ENCODE measurements around the gene C9orf50. TPM values are rescaled to one million over a fixed set of nuclear protein-coding genes. Genes with fewer than 3 reads are reported as not detected.

Gene C9orf50
- total and polyA plus RNA-seq, 2 experiments from 2014 or later, result not detected

DNA sequence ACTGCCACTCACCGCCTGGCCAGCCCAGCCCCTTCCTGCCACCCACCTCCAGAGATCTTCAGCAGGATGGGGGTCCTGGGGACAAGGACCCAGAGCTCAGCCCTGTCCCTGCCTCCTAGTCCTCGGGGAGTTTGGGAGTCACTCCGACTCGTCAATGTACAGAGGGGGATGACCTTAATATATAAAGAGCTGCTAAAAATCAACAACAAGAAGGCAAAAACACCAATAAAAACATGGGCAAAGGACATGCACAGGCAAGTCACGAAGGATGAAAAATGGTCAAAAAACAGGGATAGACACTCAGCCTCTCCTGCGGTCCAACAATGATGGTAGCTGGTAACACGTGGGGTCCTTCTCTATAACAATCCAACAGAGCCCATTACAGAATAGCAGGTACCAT is 25.8 kb upstream of the C9orf50 start:
- Histone ChIP-seq H3K27me3 (ENCODE audit: insufficient read depth) (no peaks in the 10 kb centered on the region), H4K20me1 (replicated peaks; ENCODE audit: insufficient read depth) (no peaks in the 10 kb centered on the region), H3K4me2 (no peak overlapping the region), H3F3A (replicated peaks; ENCODE audit: low read depth) (no peaks in the 10 kb centered on the region), H3K36me3 (ENCODE audit: insufficient read depth) (no peaks in the 10 kb centered on the region), H3K9me2 (ENCODE audit: insufficient read depth) (no peaks in the 10 kb centered on the region), H3K4me1 (ENCODE audit: insufficient read depth) (no peaks in the 10 kb centered on the region), H3K4me3 (no peak overlapping the region), H3K79me2 (replicated peaks; ENCODE audit: insufficient read depth) (peaks cover 1% of the 10 kb centered on the region; the same call in 1 of the 2 replicates), H3K27ac (ENCODE audit: low read depth) (no peak overlapping the region), H2AFZ (no peak overlapping the region)
- TF ChIP-seq JUNB (IDR thresholded peaks at IDR 0.05; ENCODE audit: unreplicated experiment), result no peak
- TF ChIP-seq ZNF331 (CRISPR knock-in tag; IDR thresholded peaks at IDR 0.05; ENCODE audit: low read depth), result no peak
- TF ChIP-seq, protein P1, sequence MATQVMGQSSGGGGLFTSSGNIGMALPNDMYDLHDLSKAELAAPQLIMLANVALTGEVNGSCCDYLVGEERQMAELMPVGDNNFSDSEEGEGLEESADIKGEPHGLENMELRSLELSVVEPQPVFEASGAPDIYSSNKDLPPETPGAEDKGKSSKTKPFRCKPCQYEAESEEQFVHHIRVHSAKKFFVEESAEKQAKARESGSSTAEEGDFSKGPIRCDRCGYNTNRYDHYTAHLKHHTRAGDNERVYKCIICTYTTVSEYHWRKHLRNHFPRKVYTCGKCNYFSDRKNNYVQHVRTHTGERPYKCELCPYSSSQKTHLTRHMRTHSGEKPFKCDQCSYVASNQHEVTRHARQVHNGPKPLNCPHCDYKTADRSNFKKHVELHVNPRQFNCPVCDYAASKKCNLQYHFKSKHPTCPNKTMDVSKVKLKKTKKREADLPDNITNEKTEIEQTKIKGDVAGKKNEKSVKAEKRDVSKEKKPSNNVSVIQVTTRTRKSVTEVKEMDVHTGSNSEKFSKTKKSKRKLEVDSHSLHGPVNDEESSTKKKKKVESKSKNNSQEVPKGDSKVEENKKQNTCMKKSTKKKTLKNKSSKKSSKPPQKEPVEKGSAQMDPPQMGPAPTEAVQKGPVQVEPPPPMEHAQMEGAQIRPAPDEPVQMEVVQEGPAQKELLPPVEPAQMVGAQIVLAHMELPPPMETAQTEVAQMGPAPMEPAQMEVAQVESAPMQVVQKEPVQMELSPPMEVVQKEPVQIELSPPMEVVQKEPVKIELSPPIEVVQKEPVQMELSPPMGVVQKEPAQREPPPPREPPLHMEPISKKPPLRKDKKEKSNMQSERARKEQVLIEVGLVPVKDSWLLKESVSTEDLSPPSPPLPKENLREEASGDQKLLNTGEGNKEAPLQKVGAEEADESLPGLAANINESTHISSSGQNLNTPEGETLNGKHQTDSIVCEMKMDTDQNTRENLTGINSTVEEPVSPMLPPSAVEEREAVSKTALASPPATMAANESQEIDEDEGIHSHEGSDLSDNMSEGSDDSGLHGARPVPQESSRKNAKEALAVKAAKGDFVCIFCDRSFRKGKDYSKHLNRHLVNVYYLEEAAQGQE (IDR thresholded peaks at IDR 0.05; ENCODE audit: unreplicated experiment), result no peak
- no peak for TF ChIP-seq CREB1 (CRISPR knock-in tag; IDR thresholded peaks at IDR 0.05; ENCODE audit: low read depth)
- TF ChIP-seq, protein P2, sequence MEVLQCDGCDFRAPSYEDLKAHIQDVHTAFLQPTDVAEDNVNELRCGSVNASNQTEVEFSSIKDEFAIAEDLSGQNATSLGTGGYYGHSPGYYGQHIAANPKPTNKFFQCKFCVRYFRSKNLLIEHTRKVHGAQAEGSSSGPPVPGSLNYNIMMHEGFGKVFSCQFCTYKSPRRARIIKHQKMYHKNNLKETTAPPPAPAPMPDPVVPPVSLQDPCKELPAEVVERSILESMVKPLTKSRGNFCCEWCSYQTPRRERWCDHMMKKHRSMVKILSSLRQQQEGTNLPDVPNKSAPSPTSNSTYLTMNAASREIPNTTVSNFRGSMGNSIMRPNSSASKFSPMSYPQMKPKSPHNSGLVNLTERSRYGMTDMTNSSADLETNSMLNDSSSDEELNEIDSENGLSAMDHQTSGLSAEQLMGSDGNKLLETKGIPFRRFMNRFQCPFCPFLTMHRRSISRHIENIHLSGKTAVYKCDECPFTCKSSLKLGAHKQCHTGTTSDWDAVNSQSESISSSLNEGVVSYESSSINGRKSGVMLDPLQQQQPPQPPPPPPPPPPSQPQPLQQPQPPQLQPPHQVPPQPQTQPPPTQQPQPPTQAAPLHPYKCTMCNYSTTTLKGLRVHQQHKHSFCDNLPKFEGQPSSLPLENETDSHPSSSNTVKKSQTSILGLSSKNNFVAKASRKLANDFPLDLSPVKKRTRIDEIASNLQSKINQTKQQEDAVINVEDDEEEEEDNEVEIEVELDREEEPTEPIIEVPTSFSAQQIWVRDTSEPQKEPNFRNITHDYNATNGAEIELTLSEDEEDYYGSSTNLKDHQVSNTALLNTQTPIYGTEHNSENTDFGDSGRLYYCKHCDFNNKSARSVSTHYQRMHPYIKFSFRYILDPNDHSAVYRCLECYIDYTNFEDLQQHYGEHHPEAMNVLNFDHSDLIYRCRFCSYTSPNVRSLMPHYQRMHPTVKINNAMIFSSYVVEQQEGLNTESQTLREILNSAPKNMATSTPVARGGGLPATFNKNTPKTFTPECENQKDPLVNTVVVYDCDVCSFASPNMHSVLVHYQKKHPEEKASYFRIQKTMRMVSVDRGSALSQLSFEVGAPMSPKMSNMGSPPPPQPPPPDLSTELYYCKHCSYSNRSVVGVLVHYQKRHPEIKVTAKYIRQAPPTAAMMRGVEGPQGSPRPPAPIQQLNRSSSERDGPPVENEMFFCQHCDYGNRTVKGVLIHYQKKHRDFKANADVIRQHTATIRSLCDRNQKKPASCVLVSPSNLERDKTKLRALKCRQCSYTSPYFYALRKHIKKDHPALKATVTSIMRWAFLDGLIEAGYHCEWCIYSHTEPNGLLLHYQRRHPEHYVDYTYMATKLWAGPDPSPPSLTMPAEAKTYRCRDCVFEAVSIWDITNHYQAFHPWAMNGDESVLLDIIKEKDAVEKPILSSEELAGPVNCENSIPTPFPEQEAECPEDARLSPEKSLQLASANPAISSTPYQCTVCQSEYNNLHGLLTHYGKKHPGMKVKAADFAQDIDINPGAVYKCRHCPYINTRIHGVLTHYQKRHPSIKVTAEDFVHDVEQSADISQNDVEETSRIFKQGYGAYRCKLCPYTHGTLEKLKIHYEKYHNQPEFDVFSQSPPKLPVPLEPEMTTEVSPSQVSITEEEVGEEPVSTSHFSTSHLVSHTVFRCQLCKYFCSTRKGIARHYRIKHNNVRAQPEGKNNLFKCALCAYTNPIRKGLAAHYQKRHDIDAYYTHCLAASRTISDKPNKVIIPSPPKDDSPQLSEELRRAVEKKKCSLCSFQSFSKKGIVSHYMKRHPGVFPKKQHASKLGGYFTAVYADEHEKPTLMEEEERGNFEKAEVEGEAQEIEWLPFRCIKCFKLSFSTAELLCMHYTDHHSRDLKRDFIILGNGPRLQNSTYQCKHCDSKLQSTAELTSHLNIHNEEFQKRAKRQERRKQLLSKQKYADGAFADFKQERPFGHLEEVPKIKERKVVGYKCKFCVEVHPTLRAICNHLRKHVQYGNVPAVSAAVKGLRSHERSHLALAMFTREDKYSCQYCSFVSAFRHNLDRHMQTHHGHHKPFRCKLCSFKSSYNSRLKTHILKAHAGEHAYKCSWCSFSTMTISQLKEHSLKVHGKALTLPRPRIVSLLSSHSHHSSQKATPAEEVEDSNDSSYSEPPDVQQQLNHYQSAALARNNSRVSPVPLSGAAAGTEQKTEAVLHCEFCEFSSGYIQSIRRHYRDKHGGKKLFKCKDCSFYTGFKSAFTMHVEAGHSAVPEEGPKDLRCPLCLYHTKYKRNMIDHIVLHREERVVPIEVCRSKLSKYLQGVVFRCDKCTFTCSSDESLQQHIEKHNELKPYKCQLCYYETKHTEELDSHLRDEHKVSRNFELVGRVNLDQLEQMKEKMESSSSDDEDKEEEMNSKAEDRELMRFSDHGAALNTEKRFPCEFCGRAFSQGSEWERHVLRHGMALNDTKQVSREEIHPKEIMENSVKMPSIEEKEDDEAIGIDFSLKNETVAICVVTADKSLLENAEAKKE (CRISPR knock-in tag; IDR thresholded peaks at IDR 0.05), result no peak
- TF ChIP-seq, protein P3, sequence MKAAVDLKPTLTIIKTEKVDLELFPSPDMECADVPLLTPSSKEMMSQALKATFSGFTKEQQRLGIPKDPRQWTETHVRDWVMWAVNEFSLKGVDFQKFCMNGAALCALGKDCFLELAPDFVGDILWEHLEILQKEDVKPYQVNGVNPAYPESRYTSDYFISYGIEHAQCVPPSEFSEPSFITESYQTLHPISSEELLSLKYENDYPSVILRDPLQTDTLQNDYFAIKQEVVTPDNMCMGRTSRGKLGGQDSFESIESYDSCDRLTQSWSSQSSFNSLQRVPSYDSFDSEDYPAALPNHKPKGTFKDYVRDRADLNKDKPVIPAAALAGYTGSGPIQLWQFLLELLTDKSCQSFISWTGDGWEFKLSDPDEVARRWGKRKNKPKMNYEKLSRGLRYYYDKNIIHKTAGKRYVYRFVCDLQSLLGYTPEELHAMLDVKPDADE (IDR thresholded peaks at IDR 0.05), result no peak
- no peak for TF ChIP-seq EZH2 (IDR thresholded peaks at IDR 0.05; ENCODE audit: low read depth, unreplicated experiment)
- no peak for TF ChIP-seq ZNF114 (CRISPR knock-in tag; IDR thresholded peaks at IDR 0.05)
- no peak for TF ChIP-seq STAT1 (IDR thresholded peaks at IDR 0.05; ENCODE audit: unreplicated experiment)
- TF ChIP-seq EZH2phosphoT487 (IDR thresholded peaks at IDR 0.05; ENCODE audit: unreplicated experiment), result no peak
- no peak for TF ChIP-seq POLR2AphosphoS5 (IDR thresholded peaks at IDR 0.05; ENCODE audit: low read depth)
- TF ChIP-seq NANOG (IDR thresholded peaks at IDR 0.05; ENCODE audit: borderline replicate concordance), result no peak
- TF ChIP-seq, protein P4, sequence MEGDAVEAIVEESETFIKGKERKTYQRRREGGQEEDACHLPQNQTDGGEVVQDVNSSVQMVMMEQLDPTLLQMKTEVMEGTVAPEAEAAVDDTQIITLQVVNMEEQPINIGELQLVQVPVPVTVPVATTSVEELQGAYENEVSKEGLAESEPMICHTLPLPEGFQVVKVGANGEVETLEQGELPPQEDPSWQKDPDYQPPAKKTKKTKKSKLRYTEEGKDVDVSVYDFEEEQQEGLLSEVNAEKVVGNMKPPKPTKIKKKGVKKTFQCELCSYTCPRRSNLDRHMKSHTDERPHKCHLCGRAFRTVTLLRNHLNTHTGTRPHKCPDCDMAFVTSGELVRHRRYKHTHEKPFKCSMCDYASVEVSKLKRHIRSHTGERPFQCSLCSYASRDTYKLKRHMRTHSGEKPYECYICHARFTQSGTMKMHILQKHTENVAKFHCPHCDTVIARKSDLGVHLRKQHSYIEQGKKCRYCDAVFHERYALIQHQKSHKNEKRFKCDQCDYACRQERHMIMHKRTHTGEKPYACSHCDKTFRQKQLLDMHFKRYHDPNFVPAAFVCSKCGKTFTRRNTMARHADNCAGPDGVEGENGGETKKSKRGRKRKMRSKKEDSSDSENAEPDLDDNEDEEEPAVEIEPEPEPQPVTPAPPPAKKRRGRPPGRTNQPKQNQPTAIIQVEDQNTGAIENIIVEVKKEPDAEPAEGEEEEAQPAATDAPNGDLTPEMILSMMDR (conservative IDR thresholded peaks at IDR 0.05; ENCODE audit: low read depth in 2 of 2), result no peak
- no peak overlapping the region for H3K4me3 Mint-ChIP-seq
- ATAC-seq (no peak), DNase-seq (ENCODE audit: low spot score) (no peak)
- H3K4me1 Mint-ChIP-seq, result no peaks in the 10 kb centered on the region
- H3K27ac Mint-ChIP-seq, result no peak overlapping the region
- no peaks in the 10 kb centered on the region for H3K36me3 Mint-ChIP-seq (ENCODE audit: low read depth)
- peaks cover 17% of the 10 kb centered on the region for H3K27me3 Mint-ChIP-seq (ENCODE audit: insufficient read depth, low read depth, poor library complexity)
- H3K9me3 Mint-ChIP-seq, result no peaks in the 10 kb centered on the region; the same call in 2 of the 3 replicates

All from GM23338 (cell line).